HepG2 (cell line): ENCODE data around the gene DOLK. TPM values are rescaled to one million over a fixed set of nuclear protein-coding genes. Genes with fewer than 3 reads are reported as not detected.

Experiments used
- ATF5 ChIP-seq: sonication (generic); formaldehyde crosslinking; IDR thresholded peaks from 2 replicates; pipeline ENCODE4 v1.4.0; 2020; ENCODE audit warnings: mild to moderate bottlenecking, low read depth, missing genetic modification reagents
- BORCS8-MEF2B ChIP-seq: sonication (generic); formaldehyde crosslinking; IDR thresholded peaks from 2 replicates; pipeline ENCODE4 v1.8.0; 2022; ENCODE audit warnings: mild to moderate bottlenecking, missing genetic modification reagents
- CREB3 ChIP-seq: sonication (generic); formaldehyde crosslinking; IDR thresholded peaks from 2 replicates; pipeline ENCODE4 v1.5.0; 2020; ENCODE audit warnings: missing genetic modification reagents
- CREM ChIP-seq, 2 experiments: sonication (generic) in 1 of 2; formaldehyde crosslinking in 1 of 2; IDR thresholded peaks; 2 replicates each; pipeline versions ENCODE4 v1.4.0 to v1.6.1; 2016 to 2020; ENCODE audit warnings: antibody characterized with exemption in 1 of 2, mild to moderate bottlenecking in 1 of 2, missing genetic modification reagents in 1 of 2
- GATA4 ChIP-seq: sonication (generic); IDR thresholded peaks from 2 replicates; pipeline ENCODE4 v1.6.1; 2016; ENCODE audit warnings: antibody characterized with exemption, low read depth, borderline replicate concordance
- GATAD1 ChIP-seq: IDR thresholded peaks from 2 replicates; pipeline ENCODE4 v1.6.1; 2016; ENCODE audit warnings: missing genetic modification reagents, missing compliant biosample characterization
- GFI1 ChIP-seq: sonication (generic); formaldehyde crosslinking; IDR thresholded peaks from 2 replicates; pipeline ENCODE4 v1.5.0; 2020; ENCODE audit warnings: missing genetic modification reagents, mild to moderate bottlenecking, borderline replicate concordance
- HNF1B ChIP-seq: sonication (generic); formaldehyde crosslinking; IDR thresholded peaks from 2 replicates; pipeline ENCODE4 v1.5.1; 2020; ENCODE audit warnings: mild to moderate bottlenecking, moderate library complexity, missing genetic modification reagents
- IKZF1 ChIP-seq: fragments of 450-650 bp; IDR thresholded peaks from 2 replicates; pipeline ENCODE4 v1.7.1; 2016
- ISX ChIP-seq: sonication (generic); formaldehyde crosslinking; conservative IDR thresholded peaks from 2 replicates; pipeline ENCODE4 v1.5.0; 2020; ENCODE audit warnings: missing genetic modification reagents
- KDM3A ChIP-seq: IDR thresholded peaks from 2 replicates; pipeline ENCODE4 v1.6.1; 2018; ENCODE audit warnings: low read depth, missing compliant biosample characterization
- KLF16 ChIP-seq, 2 experiments: sonication (generic) in 1 of 2; formaldehyde crosslinking in 1 of 2; IDR thresholded peaks; 2 replicates each; pipeline versions ENCODE4 v1.6.1 to v1.8.0; 2016 to 2023; ENCODE audit warnings: missing genetic modification reagents in 2 of 2, missing compliant biosample characterization in 1 of 2
- NFIC ChIP-seq: IDR thresholded peaks from 2 replicates; pipeline ENCODE4 v1.6.1; 2012; ENCODE audit warnings: mild to moderate bottlenecking, low read length, inconsistent platforms
- SAP130 ChIP-seq: IDR thresholded peaks from 2 replicates; pipeline ENCODE4 v1.6.1; 2016; ENCODE audit warnings: low read depth
- SETDB1 ChIP-seq: sonication (generic); formaldehyde crosslinking; IDR thresholded peaks from 2 replicates; pipeline ENCODE4 v1.5.1; 2020; ENCODE audit warnings: missing genetic modification reagents, mild to moderate bottlenecking, borderline replicate concordance
- SMC3 ChIP-seq: IDR thresholded peaks from 2 replicates; pipeline ENCODE4 v1.6.1; 2011; ENCODE audit warnings: low read length, improper control_type of control experiment
- U2AF2 ChIP-seq: fragments of 200-400 bp; formaldehyde crosslinking; IDR thresholded peaks from 2 replicates; pipeline ENCODE4 v1.6.1; 2017; ENCODE audit warnings: low read depth, mild to moderate bottlenecking, low read length
- ZBTB43 ChIP-seq: sonication (generic); formaldehyde crosslinking; conservative IDR thresholded peaks from 2 replicates; pipeline ENCODE4 v1.4.0; 2020; ENCODE audit warnings: missing genetic modification reagents
- ZNF253 ChIP-seq: sonication (generic); formaldehyde crosslinking; IDR thresholded peaks from 2 replicates; pipeline ENCODE4 v1.8.0; 2022; ENCODE audit warnings: mild to moderate bottlenecking, missing genetic modification reagents, borderline replicate concordance
- ZNF367 ChIP-seq: sonication (generic); formaldehyde crosslinking; IDR thresholded peaks from 2 replicates; pipeline ENCODE4 v1.4.0; 2020; ENCODE audit warnings: missing genetic modification reagents, borderline replicate concordance
- ZNF383 ChIP-seq: sonication (generic); formaldehyde crosslinking; IDR thresholded peaks from 2 replicates; pipeline ENCODE4 v1.4.0; 2020; ENCODE audit warnings: missing genetic modification reagents, mild to moderate bottlenecking, borderline replicate concordance
- ZNF562 ChIP-seq: sonication (generic); formaldehyde crosslinking; IDR thresholded peaks from 2 replicates; pipeline ENCODE4 v1.8.0; 2022; ENCODE audit warnings: missing genetic modification reagents, borderline replicate concordance
- ZNF652 ChIP-seq: IDR thresholded peaks from 2 replicates; pipeline ENCODE4 v1.6.1; 2016; ENCODE audit warnings: low read depth, borderline replicate concordance
- ZNF772 ChIP-seq: sonication (generic); formaldehyde crosslinking; IDR thresholded peaks from 2 replicates; pipeline ENCODE4 v1.5.0; 2020; ENCODE audit warnings: mild to moderate bottlenecking, missing genetic modification reagents
- ZSCAN5A ChIP-seq: sonication (generic); formaldehyde crosslinking; IDR thresholded peaks from 2 replicates; pipeline ENCODE4 v1.8.0; 2022; ENCODE audit warnings: mild to moderate bottlenecking, missing genetic modification reagents, borderline replicate concordance
- polyA plus RNA-seq, 8 experiments: library from polyadenylated mRNA; depleted of rRNA in 3 of 8; stranded (reverse) in 7 of 8; unstranded in 1 of 8; fragments of >200 nt; fragmentation: Illumina TruSeq in 4 of 8; extraction: Trizol in 4 of 8; gene quantifications; 2 replicates each; pipeline versions ENCODE4 v1.2.1 to v1.2.3, GENCODE V29; 2011 to 2016; ENCODE audit warnings: low read depth in 4 of 8, missing spikeins in 1 of 8, mixed read lengths in 1 of 8; ENCODE audit not compliant: insufficient read depth in 1 of 8
- total RNA-seq, 5 experiments: library from RNA; depleted of rRNA; stranded (reverse); fragments of >200 nt; fragmentation: Illumina TruSeq; extraction: Trizol; gene quantifications; 2 replicates each; pipeline ENCODE4 v1.2.3, GENCODE V29; 2016; ENCODE audit warnings: low read depth in 1 of 5

DOLK gene
- total and polyA plus RNA-seq, 2 of the 13 experiments (the other 11 are each of a cell fraction or from before 2014, with no cell fraction given), result 15.4 to 18.7 TPM

- no peak for TF ChIP-seq ZSCAN5A (CRISPR knock-in tag)
- no peak for TF ChIP-seq U2AF2
- TF ChIP-seq ZBTB43, result no peak
- TF ChIP-seq ZNF772 (CRISPR knock-in tag), result 0 out of 2 replicates have a peak, but pooled peaks have one; percentile 29
- peak; percentile 96 for TF ChIP-seq SMC3
- peak; percentile 65; the same call in 1 of the 2 replicates for TF ChIP-seq HNF1B (CRISPR knock-in tag)
- peak; percentile 32; the same call in 1 of the 2 replicates for TF ChIP-seq SAP130
- TF ChIP-seq SETDB1 (CRISPR knock-in tag), result no peak
- no peak for TF ChIP-seq GATA4
- TF ChIP-seq KLF16 (CRISPR knock-in tag; IDR thresholded peaks at IDR 0.05), result 0 out of 4 replicates have a peak, but pooled peaks of 1 of the 2 experiments have one; percentile 17
- TF ChIP-seq ZNF253 (CRISPR knock-in tag), result no peak
- peak; percentile 55; the same call in 1 of the 2 replicates for TF ChIP-seq ZNF652
- no peak for TF ChIP-seq CREM (IDR thresholded peaks at IDR 0.05)
- TF ChIP-seq CREM (CRISPR knock-in tag; IDR thresholded peaks at IDR 0.05), result no peak
- TF ChIP-seq ATF5 (CRISPR knock-in tag), result no peak
- TF ChIP-seq ZNF367 (CRISPR knock-in tag), result no peak
- no peak for TF ChIP-seq BORCS8-MEF2B
- TF ChIP-seq IKZF1, result no peak
- no peak for TF ChIP-seq ZNF562
- TF ChIP-seq CREB3 (CRISPR knock-in tag), result no peak
- no peak for TF ChIP-seq ZNF383 (CRISPR knock-in tag)
- TF ChIP-seq KDM3A, result no peak
- no peak for TF ChIP-seq ISX
- TF ChIP-seq NFIC, result no peak
- no peak for TF ChIP-seq GATAD1 (CRISPR knock-in tag)
- peak; percentile 73 for TF ChIP-seq GFI1 (CRISPR knock-in tag)
Measured at GRCh38 chr9:128927731-128928411, 19.5 kb downstream of the DOLK start (continued).
